ENCODE results near the gene BPGM.

DNA sequence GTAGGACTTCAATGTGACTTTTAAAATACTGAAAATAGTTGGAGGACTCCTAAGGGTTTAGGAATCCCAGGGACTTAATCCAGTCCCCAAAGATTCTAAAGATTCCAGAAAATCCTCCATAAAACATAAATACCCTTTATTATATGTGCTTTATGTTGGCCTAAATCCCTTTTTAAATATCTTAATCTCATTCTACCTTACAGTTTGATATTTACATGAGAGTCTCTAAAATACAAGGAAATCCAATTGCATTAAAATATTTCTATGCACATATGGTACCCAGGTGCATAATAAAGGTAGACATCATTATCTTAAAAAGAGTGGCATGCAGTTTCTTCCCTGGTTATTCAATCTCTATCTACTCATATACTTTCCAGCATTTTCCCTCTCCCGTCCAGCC, 51.8 kb downstream of the BPGM start:
- no peak for TF ChIP-seq CTCF (IDR thresholded peaks at IDR 0.05)
- no peak for TF ChIP-seq POLR2A (IDR thresholded peaks at IDR 0.05)

All from thyroid gland (tissue), 4 donors.